Prostate gland (tissue), 2 donors: ENCODE data around the gene INTS7.

ENCODE experiments used
- CTCF ChIP-seq, 4 experiments: fragments of 200-600 bp in 2 of 4; fragments of 450-650 bp in 2 of 4; sonication (generic) in 2 of 4; IDR thresholded peaks; 1 replicate in 3 of 4; 2 replicates in 1 of 4; pipeline ENCODE4 v1.5.1; 2016 to 2019; ENCODE audit warnings: antibody characterized with exemption in 4 of 4, mild to moderate bottlenecking in 2 of 4, moderate library complexity in 2 of 4
- POLR2A ChIP-seq: fragments of 450-650 bp; IDR thresholded peaks from one replicate; pipeline ENCODE4 v1.6.1; 2016; ENCODE audit warnings: antibody characterized with exemption, mild to moderate bottlenecking

DNA sequence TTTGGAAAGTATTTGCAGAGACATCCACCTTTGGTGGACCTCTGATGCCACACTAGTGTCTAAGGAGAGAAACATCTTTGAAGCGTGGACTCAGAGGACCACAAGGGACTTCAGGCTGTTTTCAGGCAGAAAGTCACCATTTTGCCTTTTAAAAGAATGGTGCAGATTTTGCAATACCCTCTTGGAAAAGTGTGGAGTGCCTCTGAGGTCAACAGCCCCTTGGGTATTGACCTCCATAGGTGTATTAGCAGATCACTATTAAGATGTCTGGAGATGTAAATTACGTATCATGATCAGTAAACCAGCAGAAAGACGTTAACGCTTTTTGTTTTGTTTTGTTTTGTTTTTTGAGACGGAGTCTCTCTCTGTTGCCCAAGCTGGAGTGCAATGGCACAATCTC lies 87.0 kb downstream of the INTS7 start:
- no peak for TF ChIP-seq CTCF (IDR thresholded peaks at IDR 0.05)
- no peak for TF ChIP-seq POLR2A
